Neural cell (in vitro differentiated cells): ENCODE results near the gene IQSEC1. TPM values are rescaled to one million over a fixed set of nuclear protein-coding genes. Genes with fewer than 3 reads are reported as not detected.

Experiments
- H2AFZ ChIP-seq: fragments of 200-600, 300-800 bp; sonication (generic), shearing (Covaris generic); 2 replicates; pipeline ENCODE4 v1.6.0; 2014; ENCODE audit warnings: low read depth, mild to moderate bottlenecking, antibody characterized with exemption, low read length, moderate library complexity
- H3F3A ChIP-seq: fragments of 200-600 bp; shearing (Covaris generic); 2 replicates; pipeline ENCODE4 v1.6.1; 2016; ENCODE audit warnings: mild to moderate bottlenecking, moderate library complexity, mixed read lengths, antibody characterized with exemption, low read length; ENCODE audit not compliant: insufficient read depth, poor library complexity, severe bottlenecking
- H3K27ac ChIP-seq: fragments of 200-600, 300-800 bp; sonication (generic), shearing (Covaris generic); 2 replicates; pipeline ENCODE4 v1.5.1; 2014; ENCODE audit warnings: mild to moderate bottlenecking, low read length, moderate library complexity
- H3K27me3 ChIP-seq: fragments of 300-800, 200-600 bp; sonication (generic), shearing (Covaris generic); 2 replicates; pipeline ENCODE4 v1.6.0; 2014; ENCODE audit warnings: mild to moderate bottlenecking, low read depth, low read length, moderate library complexity; ENCODE audit not compliant: insufficient read depth
- H3K36me3 ChIP-seq: fragments of 300-800, 200-600 bp; sonication (generic), shearing (Covaris generic); 2 replicates; pipeline ENCODE4 v1.5.1; 2014; ENCODE audit warnings: mild to moderate bottlenecking, antibody characterized with exemption, low read length, moderate library complexity; ENCODE audit not compliant: insufficient read depth
- H3K4me2 ChIP-seq: fragments of 300-800, 200-600 bp; sonication (generic), shearing (Covaris generic); 2 replicates; pipeline ENCODE4 v1.6.0; 2014; ENCODE audit warnings: mild to moderate bottlenecking, low read length
- H3K4me3 ChIP-seq: fragments of 300-800, 200-600 bp; sonication (generic), shearing (Covaris generic); 2 replicates; pipeline ENCODE4 v1.5.1; 2014; ENCODE audit warnings: mild to moderate bottlenecking, low read length, moderate library complexity
- H3K79me2 ChIP-seq: fragments of 200-600 bp; shearing (Covaris generic); replicated peaks from 2 replicates; pipeline ENCODE4 v1.6.0; 2014; ENCODE audit warnings: mild to moderate bottlenecking, low read length, moderate library complexity; ENCODE audit not compliant: insufficient read depth
- H3K9ac ChIP-seq: fragments of 300-800, 200-600 bp; sonication (generic), shearing (Covaris generic); 2 replicates; pipeline ENCODE4 v1.6.1; 2016; ENCODE audit warnings: mild to moderate bottlenecking, low read length, mixed read lengths
- H3K9me2 ChIP-seq: fragments of 200-600 bp; shearing (Covaris generic); 2 replicates; pipeline ENCODE4 v1.6.1; 2016; ENCODE audit warnings: mild to moderate bottlenecking, low read length, mixed read lengths; ENCODE audit not compliant: insufficient read depth
- H3K9me3 ChIP-seq: fragments of 200-600, 300-800 bp; sonication (generic), shearing (Covaris generic); 2 replicates; pipeline ENCODE4 v1.6.1; 2016; ENCODE audit warnings: mild to moderate bottlenecking, mixed run types, low read length, moderate library complexity, mixed read lengths
- H4K20me1 ChIP-seq: fragments of 200-600 bp; shearing (Covaris generic); 2 replicates; pipeline ENCODE4 v1.6.1; 2016; ENCODE audit warnings: mild to moderate bottlenecking, mixed run types; ENCODE audit not compliant: insufficient read depth
- EP300 ChIP-seq: fragments of 450-650 bp; conservative IDR thresholded peaks from 2 replicates; pipeline ENCODE4 v1.6.1; 2014; ENCODE audit warnings: antibody characterized with exemption, mild to moderate bottlenecking, moderate library complexity; ENCODE audit not compliant: poor library complexity, severe bottlenecking
- EZH2 ChIP-seq: fragments of 200-600, 300-800 bp; shearing (Covaris generic), sonication (generic); IDR thresholded peaks from 2 replicates; pipeline ENCODE4 v1.6.1; 2014; ENCODE audit warnings: antibody characterized with exemption, low read length, borderline replicate concordance, mild to moderate bottlenecking; ENCODE audit not compliant: insufficient read depth, poor library complexity, severe bottlenecking
- MXI1 ChIP-seq: fragments of 450-650 bp; conservative IDR thresholded peaks from 2 replicates; pipeline ENCODE4 v1.6.1; 2014; ENCODE audit warnings: antibody characterized with exemption, mild to moderate bottlenecking; ENCODE audit not compliant: poor library complexity, severe bottlenecking
- POLR2AphosphoS5 ChIP-seq: IDR thresholded peaks from 2 replicates; pipeline ENCODE4 v1.6.1; 2012
- RAD21 ChIP-seq: fragments of 450-650 bp; conservative IDR thresholded peaks from 2 replicates; pipeline ENCODE4 v1.6.1; 2014; ENCODE audit warnings: antibody characterized with exemption, mild to moderate bottlenecking, moderate library complexity
- REST ChIP-seq: IDR thresholded peaks from 2 replicates; pipeline ENCODE4 v1.6.1; 2012; ENCODE audit warnings: borderline replicate concordance
- SMC3 ChIP-seq: fragments of 450-650 bp; conservative IDR thresholded peaks from 2 replicates; pipeline ENCODE4 v1.6.1; 2014; ENCODE audit warnings: antibody characterized with exemption, mild to moderate bottlenecking, moderate library complexity; ENCODE audit not compliant: poor library complexity
- TAF1 ChIP-seq: IDR thresholded peaks from 2 replicates; pipeline ENCODE4 v1.6.1; 2012; ENCODE audit warnings: low read depth
- polyA plus RNA-seq: library from polyadenylated mRNA; depleted of rRNA; stranded (reverse); fragments of >200 nt; gene quantifications from 2 replicates; pipeline ENCODE4 v1.2.3, GENCODE V29; 2014
- TF ChIP-seq, protein P1 (sequence below): fragments of 450-650 bp; IDR thresholded peaks from 2 replicates; pipeline ENCODE4 v1.5.1; 2014; ENCODE audit warnings: antibody characterized with exemption, mild to moderate bottlenecking, moderate library complexity; ENCODE audit not compliant: poor library complexity, severe bottlenecking

IQSEC1 gene
- polyA plus RNA-seq, 1 donor from 2014 or later, result 6.0 TPM

GRCh38 chr3:12986031-12986430, 87.2 kb downstream of the IQSEC1 start:
- H3K36me3 ChIP-seq, result no peaks in the 10 kb centered on the region
- H4K20me1 ChIP-seq, result peaks cover 4% of the 10 kb centered on the region
- TF ChIP-seq SMC3, result no peak
- no peak for TF ChIP-seq RAD21
- TF ChIP-seq EP300, result no peak
- no peak for TF ChIP-seq POLR2AphosphoS5
- no peak for TF ChIP-seq EZH2
- TF ChIP-seq MXI1, result no peak
- no peak for TF ChIP-seq TAF1
- TF ChIP-seq, protein P1, sequence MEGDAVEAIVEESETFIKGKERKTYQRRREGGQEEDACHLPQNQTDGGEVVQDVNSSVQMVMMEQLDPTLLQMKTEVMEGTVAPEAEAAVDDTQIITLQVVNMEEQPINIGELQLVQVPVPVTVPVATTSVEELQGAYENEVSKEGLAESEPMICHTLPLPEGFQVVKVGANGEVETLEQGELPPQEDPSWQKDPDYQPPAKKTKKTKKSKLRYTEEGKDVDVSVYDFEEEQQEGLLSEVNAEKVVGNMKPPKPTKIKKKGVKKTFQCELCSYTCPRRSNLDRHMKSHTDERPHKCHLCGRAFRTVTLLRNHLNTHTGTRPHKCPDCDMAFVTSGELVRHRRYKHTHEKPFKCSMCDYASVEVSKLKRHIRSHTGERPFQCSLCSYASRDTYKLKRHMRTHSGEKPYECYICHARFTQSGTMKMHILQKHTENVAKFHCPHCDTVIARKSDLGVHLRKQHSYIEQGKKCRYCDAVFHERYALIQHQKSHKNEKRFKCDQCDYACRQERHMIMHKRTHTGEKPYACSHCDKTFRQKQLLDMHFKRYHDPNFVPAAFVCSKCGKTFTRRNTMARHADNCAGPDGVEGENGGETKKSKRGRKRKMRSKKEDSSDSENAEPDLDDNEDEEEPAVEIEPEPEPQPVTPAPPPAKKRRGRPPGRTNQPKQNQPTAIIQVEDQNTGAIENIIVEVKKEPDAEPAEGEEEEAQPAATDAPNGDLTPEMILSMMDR, result no peak
- no peaks in the 10 kb centered on the region for H3F3A ChIP-seq
- H3K79me2 ChIP-seq, result no peaks in the 10 kb centered on the region
- H3K4me3 ChIP-seq, result no peak overlapping the region
- no peak overlapping the region for H3K27ac ChIP-seq
- H3K27me3 ChIP-seq, result no peaks in the 10 kb centered on the region
- H3K9me3 ChIP-seq, result no peaks in the 10 kb centered on the region
- no peak overlapping the region for H2AFZ ChIP-seq
- H3K4me2 ChIP-seq, result no peak overlapping the region
- H3K9ac ChIP-seq, result no peak overlapping the region
- H3K9me2 ChIP-seq, result no peaks in the 10 kb centered on the region

DNA sequence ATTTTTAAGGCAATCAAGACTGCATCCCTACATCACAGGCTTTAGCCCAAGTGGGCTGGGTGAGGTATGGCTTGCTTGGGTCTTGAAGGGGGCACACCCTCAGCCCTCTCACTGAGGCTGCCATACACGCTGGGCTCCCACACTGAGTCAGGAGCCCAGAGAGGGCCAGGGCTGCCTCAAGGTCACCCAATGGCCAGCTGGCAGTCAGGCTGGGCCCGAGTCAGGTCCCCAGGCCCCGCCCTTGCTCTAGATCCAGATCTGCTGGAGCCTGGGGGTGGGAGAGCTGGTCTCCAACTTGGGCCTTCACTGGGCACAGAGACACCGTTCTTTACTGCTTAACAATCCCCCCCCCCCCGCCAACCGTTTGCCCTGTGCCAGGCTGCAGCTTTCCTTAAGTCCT, 88.1 kb downstream of the IQSEC1 start:
- Histone ChIP-seq H3K27me3 (no peaks in the 10 kb centered on the region), H3K9me3 (no peaks in the 10 kb centered on the region), H3K27ac (no peak overlapping the region), H3K4me3 (no peak overlapping the region), H4K20me1 (peaks cover 4% of the 10 kb centered on the region), H3F3A (no peaks in the 10 kb centered on the region), H3K36me3 (no peaks in the 10 kb centered on the region), H2AFZ (no peak overlapping the region), H3K4me2 (no peak overlapping the region), H3K9me2 (no peaks in the 10 kb centered on the region), H3K9ac (no peak overlapping the region), H3K79me2 (no peaks in the 10 kb centered on the region)
- TF ChIP-seq TAF1 (no peak), MXI1 (no peak), EP300 (no peak), EZH2 (no peak), RAD21 (no peak), POLR2AphosphoS5 (no peak), REST (no peak), SMC3 (no peak)
- TF ChIP-seq, protein P1, result no peak
